ENCODE measurements around the gene SIGLEC12.

SIGLEC12 gene

DNA sequence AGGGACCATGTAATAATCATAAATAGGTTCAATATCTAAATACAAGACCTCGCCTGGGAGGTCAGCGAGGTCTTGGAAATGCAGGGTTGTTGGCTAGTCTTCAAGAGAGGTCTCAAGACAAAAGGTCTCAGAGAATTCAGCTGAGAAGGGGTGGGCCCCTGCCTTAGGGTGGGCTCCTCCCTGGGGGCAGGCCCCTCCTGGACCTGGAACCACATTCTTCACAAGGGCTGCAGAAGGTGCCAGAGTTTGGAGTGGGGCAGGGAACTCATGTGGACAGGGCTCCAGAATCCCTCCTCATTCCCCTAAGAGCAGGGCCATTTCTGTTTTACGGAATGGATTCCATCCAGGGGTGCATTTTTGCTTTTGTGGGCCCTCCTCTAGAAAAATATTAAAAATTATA lies 13.1 kb downstream of the SIGLEC12 start:
- no peak overlapping the region for H3K4me3 ChIP-seq (ENCODE audit: control insufficient read depth, low read depth, low read length)
- DNase-seq (ENCODE audit: low read depth): no peak
- TF ChIP-seq, protein P1, sequence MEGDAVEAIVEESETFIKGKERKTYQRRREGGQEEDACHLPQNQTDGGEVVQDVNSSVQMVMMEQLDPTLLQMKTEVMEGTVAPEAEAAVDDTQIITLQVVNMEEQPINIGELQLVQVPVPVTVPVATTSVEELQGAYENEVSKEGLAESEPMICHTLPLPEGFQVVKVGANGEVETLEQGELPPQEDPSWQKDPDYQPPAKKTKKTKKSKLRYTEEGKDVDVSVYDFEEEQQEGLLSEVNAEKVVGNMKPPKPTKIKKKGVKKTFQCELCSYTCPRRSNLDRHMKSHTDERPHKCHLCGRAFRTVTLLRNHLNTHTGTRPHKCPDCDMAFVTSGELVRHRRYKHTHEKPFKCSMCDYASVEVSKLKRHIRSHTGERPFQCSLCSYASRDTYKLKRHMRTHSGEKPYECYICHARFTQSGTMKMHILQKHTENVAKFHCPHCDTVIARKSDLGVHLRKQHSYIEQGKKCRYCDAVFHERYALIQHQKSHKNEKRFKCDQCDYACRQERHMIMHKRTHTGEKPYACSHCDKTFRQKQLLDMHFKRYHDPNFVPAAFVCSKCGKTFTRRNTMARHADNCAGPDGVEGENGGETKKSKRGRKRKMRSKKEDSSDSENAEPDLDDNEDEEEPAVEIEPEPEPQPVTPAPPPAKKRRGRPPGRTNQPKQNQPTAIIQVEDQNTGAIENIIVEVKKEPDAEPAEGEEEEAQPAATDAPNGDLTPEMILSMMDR (conservative IDR thresholded peaks at IDR 0.05; ENCODE audit: control insufficient read depth, insufficient read depth, low read depth, low read length): no peak

DNA sequence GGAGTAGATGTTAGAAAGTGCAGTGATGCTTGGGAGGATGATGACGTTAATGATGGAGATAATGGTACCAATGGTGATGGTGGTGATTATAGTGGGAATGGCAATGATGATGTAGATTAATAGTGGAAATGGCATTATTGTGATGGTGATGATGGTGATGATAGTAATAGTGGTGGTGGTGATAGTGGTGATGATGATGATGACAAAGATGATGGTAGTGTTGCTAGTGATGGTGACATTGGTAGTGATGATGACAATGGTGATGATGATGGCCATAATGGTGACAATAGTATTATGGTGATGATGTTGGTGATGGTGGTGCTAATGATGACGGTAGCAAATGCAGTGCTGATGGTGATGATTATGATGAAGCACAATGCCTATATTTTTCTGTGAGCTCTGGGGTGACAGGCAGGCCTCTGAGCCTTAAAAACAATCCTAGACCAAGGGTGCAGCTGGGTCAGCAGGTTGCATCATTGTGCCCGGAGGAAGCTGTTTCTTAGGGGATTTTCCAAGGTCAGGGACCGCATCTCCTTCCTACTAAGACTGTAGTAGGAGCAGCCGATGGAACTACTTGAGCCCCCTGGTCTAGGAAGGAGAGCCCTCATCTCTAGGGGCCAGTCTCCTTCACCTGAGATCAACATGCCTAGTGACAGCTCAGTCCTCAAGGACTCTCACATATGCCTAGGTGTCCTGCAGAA lies 15.5 kb downstream of the SIGLEC12 start:
- H3K4me3 ChIP-seq (ENCODE audit: control insufficient read depth, low read depth, low read length): no peak overlapping the region
- DNase-seq (ENCODE audit: low read depth): no peak
- TF ChIP-seq, protein P1 (conservative IDR thresholded peaks at IDR 0.05; ENCODE audit: control insufficient read depth, insufficient read depth, low read depth, low read length): no peak

DNA sequence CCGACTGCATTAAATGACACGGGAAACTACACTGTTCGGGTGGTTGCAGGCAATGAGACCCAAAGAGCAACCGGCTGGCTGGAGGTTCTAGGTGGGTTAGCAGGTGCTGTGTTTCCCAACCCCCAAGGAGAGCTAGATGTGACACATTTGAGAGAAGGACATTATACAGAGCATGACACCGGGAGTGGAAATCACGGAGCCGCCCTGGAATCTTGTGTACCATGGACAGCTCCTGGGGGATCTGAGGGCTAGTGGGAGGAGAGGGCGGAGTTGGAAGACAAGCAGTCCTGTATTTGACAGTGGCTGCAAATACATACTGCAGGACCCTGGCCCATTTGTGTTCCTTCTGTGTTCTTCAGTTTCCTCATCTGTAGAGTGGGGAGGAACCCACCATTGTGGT lies 21.0 kb downstream of the SIGLEC12 start:
- DNase-seq (ENCODE audit: low read depth): no peak
- H3K4me3 ChIP-seq (ENCODE audit: control insufficient read depth, low read depth, low read length): no peak overlapping the region
- TF ChIP-seq, protein P1 (conservative IDR thresholded peaks at IDR 0.05; ENCODE audit: control insufficient read depth, insufficient read depth, low read depth, low read length): no peak

DNA sequence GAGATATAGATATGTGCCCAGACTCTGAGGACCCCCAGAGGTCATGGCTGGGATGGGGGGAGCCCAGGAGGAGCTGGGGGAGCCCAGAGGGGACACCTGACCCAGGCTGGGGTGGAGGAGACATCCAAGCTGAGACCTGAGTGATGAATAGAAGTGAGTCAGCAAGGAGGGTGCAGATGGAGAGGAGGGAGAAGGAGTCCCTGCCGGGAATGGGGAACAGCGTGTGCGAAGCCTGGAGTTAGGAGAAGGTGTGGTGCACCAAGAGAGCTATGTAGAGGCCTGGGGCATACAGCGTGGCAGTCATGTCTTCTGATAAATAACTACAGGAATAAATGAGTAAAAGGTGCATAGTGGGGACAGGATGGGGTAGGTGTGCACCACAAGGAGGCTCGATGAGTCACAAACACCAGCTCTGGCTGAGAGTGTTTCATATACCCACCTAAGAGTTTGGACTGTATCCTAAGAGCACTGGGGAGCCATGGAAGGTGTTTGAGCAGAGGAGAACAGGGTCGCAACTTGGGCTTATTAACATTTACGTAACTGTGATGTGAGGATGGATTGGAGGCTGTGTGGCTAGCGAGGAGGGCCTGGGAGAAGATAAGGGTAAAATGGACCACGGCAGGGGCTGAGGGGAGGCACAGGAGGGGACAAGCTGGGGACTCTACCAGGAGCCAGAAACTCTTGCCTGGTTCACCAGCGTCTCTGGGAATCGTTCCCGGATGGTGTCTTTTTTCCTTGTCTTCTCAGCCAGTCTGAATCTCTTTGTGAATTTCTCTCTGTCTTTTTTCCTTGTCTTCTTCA lies 21.9 kb downstream of the SIGLEC12 start:
- DNase-seq (ENCODE audit: low read depth): no peak
- no peak overlapping the region for H3K4me3 ChIP-seq (ENCODE audit: control insufficient read depth, low read depth, low read length)
- TF ChIP-seq, protein P1 (conservative IDR thresholded peaks at IDR 0.05; ENCODE audit: control insufficient read depth, insufficient read depth, low read depth, low read length): no peak

DNA sequence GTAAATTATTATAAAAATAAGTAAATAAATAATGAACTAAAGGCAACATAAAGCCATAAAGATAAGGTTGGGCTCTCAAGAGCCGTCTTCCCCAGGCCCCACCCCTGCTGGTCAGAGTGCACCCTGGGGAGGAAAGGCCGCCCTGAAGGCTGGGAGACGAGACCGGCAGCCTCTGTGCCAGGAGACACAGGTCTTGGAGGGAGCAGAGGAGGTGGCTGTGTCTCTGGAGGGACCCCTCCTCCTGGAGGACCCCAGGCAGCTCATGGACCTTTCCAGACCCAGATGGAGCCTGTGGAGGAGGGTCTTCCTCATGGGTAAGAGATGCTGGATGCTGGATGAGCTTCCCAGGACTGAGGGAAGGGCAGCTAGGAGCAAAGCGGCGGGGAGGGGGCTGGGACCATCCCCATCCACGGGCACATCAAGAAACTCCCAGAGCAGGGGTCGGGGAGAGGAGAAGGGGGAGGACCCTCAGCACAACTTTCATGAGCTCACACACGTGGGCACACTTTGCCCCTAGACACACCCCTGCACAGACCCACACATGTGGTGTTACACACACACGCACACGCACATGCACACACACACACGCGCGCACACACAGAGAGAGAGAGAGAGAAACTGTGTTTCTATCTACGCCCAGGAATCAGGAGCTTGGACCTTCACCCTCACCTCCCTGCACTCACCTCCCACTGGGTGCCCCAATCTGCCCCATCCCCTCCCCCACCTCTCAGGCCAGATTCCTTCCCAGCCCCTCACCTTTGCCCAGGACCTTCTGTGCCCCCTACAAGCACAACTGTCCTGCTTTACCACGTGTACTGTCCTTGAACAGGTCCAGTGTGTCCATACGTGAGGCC lies 23.0 kb downstream of the SIGLEC12 start, which contains the start of gene CEACAM18:
Gene CEACAM18, plus strand, starts transcription at position 159 of the 854 bp plus-strand sequence.
- DNase-seq (ENCODE audit: low read depth): no peak
- no peak within 1 kb of the TSS for H3K4me3 ChIP-seq (ENCODE audit: control insufficient read depth, low read depth, low read length)
- TF ChIP-seq, protein P1 (conservative IDR thresholded peaks at IDR 0.05; ENCODE audit: control insufficient read depth, insufficient read depth, low read depth, low read length): no peak

DNA sequence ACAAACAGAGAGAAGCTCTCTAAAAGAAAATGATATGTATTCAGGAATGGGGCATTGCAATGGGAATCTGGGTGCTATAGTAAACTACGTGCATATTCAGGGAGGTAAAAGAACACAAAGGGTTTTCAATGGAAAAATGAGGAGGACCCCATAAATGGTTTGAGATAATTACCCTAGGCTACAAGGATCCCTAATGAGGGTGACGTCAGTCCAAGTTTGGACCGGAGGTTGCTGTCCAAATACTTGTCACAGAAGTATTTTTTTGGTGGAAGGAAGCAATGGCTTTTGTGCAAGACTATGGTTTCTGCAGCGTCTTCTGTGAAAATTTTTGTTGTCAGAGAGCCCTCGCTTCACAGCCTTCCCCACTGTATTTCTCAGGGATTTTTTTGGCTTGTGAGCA lies 24.3 kb downstream of the SIGLEC12 start:
- H3K4me3 ChIP-seq (ENCODE audit: control insufficient read depth, low read depth, low read length): no peak overlapping the region
- no peak for DNase-seq (ENCODE audit: low read depth)
- TF ChIP-seq, protein P1 (conservative IDR thresholded peaks at IDR 0.05; ENCODE audit: control insufficient read depth, insufficient read depth, low read depth, low read length): no peak
